Activated CD4-positive, CD25-positive, alpha-beta regulatory T cell treated with anti-CD3 and anti-CD28 coated beads, Interleukin-2, amount 50 U/mL, for 16 hours (primary cell): Measurements from ENCODE around the gene SYNGR3.
"Not testable (repeated sequence)": the region's sequence is repeated elsewhere in the genome, so short reads cannot be mapped to it uniquely, and the experiment has no call there.

Experiments used
- DNase-seq: peaks from one replicate; pipeline ENCODE4 v3.0.0-alpha.2; 2020; ENCODE audit warnings: low read depth, low spot score

Gene SYNGR3

DNA sequence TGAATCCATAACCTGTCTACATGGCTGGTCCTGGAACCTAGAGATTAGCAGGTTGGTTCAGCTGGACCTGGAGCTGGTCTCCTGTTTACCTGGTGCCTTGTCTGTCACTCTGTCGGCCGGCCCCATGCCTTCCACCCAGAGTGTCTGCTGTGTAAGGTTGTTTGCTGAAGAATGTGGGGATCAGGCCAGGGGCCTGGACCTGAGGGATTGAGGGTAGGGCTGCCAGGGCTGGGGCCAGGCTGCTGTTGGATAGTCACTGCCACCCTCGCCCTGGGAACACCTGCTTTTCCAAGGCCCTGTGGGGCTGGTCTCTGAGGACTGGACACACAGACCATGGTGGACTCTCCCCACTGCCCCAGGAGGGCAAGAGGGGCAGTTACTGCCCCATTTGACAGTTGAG is 38.4 kb downstream of the SYNGR3 start:
- DNase-seq: no peak

DNA sequence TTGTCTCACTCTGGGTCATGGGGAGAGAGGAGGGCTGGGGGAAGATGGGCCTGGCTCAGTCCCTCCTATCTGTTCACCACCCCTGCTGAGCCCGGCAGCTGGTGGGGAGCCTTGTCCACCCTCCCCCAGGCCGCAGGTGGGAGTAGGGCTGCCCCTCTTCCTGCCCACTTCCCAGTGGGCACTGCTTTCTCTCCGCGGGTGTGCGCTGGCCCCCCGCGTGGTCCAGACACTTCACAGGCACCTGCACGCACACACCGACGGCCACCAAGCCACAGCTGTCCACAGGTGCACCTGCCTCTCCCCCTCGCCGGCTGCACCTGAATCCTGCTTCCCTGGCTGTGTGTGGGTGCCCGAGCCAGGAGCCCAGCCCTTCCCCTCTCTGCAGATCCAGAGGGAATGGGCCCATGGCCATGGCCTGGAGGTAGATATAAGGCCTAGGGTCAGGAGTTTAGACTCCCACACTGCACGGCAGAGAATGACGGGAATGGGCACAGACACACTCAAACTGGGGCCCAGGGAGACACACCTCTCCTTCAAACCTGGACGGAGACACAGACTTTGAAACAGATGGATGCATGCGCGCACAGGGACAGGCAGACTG is 39.0 kb downstream of the SYNGR3 start:
- no peak for DNase-seq

DNA sequence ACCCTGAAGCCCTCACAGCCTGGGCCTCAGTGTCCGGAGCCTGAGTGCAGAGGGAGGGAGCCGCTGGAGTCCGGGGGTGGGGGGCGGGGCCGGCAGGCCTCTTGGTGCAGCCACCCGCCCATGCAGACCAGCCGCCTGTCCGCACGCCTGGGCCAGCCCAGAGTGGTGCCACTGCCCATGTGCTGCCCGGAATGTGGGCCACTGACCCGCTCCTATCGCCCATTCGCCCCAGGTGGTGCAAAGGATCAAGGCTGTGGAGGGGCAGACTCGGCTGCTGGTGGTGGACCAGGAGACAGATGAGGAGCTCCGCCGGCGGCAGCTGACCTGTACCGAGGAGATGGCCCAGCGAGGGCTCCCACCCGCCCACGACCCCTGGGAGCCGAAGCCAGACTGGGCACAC is 39.6 kb downstream of the SYNGR3 start:
- DNase-seq: no peak

DNA sequence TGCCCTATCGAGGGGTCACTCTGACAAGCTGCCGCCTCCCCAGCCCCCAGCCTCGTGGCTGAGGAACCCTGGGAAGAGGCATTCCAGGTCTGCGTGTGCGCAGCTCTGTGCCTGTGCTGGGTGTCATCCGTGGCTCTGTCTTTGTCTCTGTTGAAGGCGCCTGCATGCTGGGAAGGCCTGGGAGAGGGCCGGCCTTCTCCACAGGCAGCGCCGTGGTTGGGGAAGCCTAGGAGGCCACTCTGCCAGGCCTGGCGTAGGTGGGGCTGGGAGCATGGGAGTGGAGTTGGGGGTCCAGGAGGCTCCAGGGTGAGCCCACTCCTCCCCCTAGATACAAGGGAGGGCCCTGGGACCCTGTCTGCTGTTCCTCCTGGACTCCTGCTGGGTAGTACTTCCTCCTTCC is 40.3 kb downstream of the SYNGR3 start:
- no peak for DNase-seq

DNA sequence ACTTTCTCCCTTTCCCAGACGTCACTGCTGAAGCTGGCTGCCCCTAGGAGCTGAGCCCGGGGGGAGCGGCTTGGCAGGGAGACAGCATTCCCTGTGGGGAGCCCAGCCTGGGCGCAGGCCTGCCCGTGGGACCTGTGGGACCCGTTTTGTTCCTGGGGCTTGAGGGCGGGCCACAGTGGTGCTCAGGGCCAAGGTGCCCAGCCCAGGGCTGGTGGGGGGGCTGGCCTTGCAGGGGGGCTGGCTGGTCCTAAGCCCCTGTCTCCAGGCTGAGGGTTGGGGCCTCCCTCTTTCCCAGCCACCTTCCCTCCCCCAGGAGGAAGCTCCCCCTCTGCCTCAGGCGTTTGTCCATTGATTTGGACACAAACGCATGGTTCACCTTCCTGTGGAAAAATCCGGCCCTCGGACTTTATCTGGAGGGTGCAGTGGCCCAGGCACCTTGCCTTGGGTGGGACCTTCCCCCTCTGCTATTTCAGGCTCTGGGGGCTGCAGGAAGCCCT is 41.4 kb downstream of the SYNGR3 start:
- no peak for DNase-seq

DNA sequence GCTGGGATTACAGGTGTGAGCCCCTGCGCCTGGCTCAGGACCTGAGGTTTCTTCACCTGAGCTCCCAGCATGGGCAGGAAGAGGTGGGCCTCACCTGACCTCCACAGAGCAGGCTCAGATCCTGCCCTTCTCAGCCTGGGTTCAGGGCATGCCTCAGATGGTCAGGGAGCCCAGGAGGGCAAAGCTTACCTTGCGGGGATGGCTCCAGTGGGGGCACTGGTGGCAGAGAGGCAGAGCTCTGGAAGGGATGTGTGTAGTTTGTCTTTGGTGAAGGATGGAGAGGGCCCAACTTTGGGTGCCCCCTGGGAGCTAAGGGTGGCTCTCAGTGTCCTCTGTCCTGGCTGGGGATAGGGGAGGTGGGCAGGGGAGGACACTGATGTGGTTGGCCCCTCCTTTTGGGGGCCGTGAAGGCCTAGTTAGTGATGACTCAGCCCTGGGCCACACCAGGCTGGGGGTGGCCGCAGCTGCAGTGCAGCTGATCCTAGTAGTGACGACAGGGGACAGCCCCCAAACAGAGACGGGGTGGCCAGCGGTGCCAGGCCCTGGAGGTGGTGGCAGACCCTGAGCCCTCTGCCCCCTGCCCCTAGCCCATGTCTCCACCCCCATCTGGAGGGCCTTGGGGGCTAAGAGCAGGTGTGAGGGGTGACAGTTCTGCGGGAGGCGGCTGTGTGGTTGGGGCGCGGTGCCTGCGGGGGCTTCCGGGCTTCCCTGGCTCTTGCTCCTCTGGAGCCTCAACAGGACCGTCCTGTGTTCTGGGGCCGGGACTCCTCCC is 42.7 kb downstream of the SYNGR3 start:
- DNase-seq: no peak

DNA sequence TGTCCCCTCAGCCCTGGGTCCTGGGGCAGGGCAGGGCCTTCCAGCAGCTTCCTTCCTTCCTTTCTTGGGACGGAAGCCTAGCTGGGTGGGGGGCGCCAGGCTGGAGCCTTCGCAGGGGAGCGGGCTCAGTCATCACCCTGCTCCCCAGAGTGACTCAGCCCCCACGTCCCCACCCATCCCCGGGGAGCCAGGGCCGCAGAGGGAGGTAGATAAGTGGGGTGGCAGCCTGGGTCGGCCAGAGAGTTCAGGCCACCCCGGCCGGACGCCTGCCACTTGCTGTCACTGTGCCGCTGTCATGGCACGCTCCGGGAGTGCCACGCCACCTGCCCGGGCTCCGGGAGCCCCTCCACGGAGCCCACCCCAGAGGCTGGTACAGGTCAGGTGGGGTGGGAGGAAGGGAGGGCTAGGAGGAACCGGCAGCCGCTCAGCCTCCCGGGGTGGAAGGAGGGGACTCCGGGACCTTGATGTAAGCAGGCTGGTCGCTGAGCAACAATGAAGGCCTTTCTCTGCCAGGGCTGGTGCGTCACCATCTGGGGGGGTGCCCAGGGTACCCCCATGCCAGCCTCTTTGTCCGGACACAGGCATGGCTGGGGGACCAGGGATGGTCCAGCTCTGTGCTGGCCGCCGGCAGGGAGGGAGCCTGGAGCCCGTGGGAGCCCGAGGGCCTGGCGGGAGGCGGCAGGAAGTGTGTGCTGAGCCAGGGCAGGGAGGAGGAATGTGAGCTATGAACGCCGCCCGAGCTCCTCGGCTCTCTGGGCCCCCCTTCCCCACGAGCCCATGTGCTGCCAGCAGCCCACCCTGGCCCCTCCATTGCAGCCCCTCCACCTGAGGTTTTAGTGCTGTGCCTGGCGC is 43.5 kb downstream of the SYNGR3 start:
- DNase-seq: no peak

DNA sequence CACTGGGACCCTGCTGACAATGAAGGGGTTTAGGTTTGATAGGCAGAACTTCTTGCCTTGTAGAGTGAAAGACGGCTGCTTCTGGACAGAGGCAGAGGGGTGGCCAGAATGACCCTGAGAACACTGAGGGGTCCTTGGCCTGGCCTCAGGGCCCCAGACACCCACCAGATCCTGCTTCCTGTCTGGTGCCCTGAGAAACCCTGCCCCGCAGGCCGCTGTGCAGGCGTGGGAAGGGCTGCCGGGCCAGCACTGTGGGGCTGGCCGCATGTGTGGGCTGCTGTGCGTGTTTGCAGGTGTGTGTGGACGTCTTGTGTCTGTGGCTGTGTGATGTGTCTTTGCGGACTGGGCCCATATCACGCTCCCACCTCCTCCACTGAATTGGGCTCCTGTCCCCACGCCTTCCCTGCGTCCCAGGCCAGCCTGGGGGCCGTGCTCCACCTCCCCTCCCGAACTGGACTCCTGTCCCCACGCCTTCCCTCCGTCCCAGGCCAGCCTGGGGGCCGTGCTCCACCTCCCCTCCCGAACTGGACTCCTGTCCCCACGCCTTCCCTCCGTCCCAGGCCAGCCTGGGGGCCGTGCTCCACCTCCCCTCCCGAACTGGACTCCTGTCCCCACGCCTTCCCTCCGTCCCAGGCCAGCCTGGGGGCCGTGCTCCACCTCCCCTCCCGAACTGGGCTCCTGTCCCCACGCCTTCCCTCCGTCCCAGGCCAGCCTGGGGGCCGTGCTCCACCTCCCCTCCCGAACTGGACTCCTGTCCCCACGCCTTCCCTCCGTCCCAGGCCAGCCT is 44.3 kb downstream of the SYNGR3 start:
- not testable (repeated sequence) for DNase-seq

DNA sequence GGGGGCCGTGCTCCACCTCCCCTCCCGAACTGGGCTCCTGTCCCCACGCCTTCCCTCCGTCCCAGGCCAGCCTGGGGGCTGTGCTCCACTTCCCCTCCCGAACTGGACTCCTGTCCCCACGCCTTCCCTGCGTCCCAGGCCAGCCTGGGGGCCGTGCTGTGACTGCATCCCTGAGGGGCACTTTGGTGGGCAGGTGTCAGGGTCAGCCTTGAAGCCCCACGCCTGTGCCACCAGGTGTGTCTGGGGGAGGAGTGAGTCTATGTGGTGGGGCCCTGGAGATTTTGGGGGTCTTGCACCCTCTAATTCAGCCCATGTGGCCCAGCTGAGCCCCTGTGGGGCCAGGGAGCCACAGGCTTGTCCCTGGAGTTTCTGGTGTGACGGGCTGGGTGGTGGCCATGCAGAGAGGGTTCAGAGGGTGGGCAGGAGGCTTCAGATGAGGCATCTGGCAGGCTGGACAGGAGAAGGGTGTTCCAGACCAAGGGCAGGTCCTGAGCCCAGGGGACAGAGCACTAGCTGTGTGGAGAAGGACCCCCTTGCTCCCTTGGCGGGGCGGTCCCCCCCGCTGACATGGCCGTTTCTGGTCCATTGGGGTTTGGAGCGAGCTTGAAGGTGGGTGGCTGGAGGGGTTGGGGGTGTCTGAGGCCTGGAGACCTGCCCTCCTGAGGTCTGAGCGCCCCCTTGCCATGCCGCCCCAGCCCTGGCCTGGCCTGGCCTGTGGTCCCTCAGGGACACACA is 45.1 kb downstream of the SYNGR3 start:
- DNase-seq: no peak

DNA sequence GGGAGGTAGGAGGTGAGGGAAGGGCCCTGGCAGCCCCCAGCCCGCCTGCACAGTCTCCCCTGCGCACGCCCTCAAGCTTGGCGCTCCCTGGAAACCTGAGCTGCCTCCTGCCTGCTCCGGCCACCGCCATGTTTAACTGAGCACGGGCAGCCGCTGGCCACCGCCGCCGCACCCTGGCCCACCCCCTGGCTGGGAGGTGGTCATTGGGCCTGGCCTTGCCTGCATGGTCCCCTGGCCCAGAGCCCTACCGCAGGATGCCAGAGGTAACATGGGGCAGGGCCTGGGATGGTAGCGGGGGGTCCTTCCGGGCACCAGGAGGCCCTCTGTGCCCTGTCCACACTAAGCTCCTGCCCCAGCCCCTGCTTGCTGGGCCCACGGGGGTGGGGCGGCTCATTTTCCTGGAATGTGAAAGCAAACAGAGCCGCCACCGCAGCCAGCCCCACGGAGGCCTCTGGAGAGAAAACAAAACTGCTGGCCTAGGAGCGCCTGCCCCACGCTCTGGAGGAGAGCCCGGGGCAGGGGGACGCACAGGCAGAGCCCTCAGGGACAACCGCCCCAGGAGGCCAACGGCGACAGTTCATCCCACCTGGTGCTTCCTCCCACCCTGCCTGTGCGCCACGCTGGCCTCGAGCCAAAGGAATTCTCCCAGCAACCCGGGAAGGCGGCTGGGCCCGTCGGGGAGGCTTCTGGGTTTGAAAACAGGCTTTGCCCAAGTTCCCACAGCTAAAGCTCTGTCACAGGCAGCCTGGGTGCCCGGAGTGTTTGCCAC is 45.8 kb downstream of the SYNGR3 start:
- no peak for DNase-seq

DNA sequence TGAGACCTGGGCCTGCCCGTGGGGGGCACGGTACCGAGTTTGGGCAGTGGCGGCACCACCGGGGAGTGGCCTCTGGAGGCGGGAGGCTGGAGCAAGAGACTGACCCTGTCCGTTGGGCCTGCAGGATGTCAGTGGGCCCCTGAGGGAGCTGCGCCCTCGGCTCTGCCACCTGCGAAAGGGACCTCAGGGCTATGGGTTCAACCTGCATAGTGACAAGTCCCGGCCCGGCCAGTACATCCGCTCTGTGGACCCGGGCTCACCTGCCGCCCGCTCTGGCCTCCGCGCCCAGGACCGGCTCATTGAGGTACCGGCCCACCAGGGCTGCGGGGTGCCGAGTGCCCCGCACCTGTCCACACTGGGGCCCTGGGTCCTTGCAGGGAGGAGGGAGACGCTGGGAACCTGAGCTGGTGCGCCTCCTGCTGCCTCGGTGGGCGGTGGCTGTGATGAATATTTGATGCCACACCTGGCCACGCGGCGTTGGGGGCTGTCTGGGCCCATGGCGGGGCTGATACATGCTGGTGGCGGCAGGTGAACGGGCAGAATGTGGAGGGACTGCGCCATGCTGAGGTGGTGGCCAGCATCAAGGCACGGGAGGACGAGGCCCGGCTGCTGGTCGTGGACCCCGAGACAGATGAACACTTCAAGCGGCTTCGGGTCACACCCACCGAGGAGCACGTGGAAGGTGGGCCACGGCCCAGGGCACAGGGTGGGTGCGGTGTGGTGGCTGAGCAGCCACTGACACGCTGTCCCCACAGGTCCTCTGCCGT is 46.6 kb downstream of the SYNGR3 start:
- DNase-seq: no peak

DNA sequence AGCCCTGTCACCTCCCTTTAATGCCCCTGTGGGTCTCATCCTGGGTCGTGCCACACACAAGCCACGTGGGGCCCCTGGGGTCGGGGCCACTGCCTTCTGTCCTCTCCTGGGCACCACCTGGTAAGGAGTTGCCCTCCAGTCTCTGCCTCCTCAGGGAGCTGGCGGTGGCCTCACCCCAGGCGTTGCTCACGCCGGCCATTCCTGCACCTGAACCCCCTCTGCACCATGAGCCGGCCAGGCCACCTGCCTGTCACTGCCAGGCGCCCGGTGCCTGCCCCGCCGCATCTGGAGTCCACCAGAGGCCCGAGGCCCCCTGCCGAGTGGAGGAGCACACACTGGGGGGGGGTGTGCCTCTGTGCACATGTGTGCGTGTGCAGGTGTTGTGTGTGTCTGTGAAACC is 47.3 kb downstream of the SYNGR3 start:
- no peak for DNase-seq

DNA sequence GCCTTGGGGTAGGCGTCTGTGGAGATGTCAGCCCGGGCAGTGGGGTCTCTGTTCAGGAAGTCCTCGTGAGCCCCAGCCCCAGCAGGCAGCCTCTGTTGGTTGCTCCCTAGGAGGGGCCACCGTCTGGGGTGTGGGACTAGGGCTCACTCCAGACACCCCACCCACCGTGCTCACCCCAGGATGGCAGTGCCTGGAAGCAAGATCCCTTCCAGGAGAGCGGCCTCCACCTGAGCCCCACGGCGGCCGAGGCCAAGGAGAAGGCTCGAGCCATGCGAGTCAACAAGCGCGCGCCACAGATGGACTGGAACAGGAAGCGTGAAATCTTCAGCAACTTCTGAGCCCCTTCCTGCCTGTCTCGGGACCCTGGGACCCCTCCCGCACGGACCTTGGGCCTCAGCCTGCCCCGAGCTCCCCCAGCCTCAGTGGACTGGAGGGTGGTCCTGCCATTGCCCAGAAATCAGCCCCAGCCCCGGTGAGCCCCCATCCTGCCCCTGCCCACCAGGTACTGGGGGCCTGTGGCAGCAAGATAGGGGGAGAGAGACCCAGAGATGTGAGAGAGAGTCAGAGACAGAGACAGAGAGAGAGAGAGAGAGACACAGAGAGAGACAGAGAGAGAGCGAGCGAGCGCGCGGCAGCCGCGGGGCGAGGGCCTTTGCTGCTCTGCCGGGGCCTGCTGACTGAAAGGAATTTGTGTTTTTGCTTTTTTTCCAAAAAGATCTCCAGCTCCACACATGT is 48.0 kb downstream of the SYNGR3 start:
- no peak for DNase-seq

DNA sequence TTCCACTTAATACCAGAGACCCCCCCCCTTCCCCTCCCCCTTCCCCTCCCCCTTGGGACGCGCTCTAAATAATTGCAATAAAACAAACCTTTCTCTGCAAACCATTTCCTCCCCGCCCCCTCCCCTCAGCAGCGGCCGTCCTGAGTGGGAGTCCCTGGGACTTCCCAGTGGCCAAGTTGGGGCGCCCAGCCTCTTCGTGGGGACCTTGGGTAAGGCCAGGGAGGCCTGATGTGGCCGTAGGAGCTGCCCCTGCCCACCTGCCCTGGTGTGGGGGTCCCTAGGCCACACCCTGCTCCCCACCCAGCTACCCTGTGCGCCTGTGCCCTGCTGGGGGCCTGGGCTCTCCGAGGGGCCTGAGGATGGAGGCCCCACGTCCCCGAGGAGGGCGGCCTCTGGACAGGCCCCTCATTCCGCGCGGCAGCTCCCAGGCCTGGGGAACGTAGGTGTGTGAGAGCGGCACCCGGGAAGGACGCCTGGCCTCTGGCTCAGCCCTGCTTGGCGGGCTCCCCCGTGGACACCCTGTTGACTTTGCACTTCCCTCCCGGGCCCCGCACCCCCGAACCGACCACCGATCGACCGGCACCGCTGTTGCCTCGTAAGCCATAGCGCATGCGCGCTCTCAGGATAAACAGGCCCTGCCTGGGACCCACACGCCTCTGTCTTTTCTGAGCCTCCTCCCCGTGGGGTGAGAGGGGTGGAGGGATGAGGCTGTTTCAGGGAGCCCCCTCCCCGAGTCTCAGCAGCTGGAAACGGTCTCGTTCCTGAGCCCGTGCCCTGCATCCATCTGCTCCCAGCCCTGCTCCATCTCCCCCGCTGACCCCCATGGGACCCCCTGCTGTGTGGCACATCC is 48.8 kb downstream of the SYNGR3 start:
- no peak for DNase-seq

DNA sequence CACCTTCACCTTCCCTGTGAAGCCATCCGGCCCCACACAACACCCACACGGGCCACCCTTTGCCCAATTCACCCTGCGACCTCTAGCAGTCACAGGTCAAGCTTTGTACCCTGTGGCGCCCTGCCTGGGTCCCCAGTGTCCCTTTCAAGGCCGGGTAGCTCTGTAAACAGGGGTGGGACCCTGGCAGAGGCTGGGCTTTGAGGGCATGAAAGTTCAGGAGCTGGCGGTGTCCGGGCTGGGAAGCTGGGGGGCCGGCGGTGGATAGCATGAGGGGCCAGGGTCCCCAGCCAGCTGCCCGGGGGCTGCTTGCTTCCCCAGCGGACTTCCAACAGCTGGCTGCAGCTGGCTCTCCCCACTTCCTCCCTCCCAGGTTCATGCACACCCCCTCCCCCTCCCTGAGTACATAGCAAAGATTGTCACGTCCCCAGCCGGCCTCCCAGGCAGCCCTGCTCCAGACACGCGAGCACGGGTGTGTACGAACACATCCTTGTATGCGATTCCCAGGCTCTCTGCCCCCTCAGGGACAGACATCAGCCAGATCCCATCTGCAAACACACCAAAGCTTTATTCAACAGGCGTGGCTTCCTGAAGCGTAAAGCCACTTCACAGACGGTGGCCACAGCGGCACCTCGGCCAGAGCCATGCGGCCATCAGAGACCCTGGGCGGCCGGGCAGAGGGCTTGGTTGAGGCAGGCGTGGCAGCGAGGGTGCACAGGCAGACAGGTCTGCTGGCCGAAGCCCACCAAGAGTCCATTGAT is 49.7 kb downstream of the SYNGR3 start:
- DNase-seq: no peak

DNA sequence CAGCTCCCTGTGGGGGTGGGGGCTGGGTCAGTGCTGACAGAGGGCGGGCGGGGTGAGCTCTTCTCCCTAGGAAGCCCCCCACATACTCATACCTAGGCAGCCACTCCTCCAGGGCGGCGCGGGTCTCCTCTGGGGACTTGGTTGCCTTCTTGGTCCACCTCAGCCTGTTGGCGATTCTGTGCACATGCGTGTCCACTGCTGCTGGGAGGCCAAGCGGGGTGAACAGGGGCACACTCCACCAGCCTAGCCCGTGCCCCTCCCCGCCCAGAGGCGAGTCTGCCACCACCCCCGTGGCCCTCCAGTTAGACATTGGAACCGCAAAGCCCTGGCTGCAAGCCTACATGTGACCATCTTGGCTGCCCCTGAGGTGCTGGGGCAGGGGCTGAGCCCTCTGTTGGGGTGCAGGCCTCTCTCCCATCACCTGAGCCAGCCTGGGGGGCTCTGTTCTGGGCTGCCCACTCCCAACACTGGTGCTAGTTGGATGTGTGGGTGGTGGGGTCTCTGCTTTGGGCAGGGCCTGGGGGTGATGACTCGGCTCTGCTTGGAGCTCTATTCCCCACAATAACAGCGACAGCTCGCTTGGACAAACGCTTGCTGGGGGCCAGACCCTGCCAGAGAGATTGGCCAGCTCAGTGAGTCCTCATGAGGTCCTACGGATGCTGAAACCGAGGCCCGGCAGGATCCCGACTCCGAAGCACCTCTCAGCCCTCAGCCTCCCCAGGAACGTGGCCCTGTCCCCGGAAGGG is 50.4 kb downstream of the SYNGR3 start:
- no peak for DNase-seq
